Urinary bladder (tissue), 4 donors: Measurements from ENCODE around the gene GPBP1L1. TPM values are rescaled to one million over a fixed set of nuclear protein-coding genes. Genes with fewer than 3 reads are reported as not detected.
"Not testable (repeated sequence)": the region's sequence is repeated elsewhere in the genome, so short reads cannot be mapped to it uniquely, and the experiment has no call there.

Experiments
- DNase-seq: peaks from one replicate; pipeline ENCODE4 v3.0.0-alpha.2; 2015; ENCODE audit errors: extremely low spot score
- H3K27ac ChIP-seq: one replicate; pipeline ENCODE4 v1.5.1; 2013; ENCODE audit warnings: low read depth, mild to moderate bottlenecking, moderate library complexity
- H3K36me3 ChIP-seq: one replicate; pipeline ENCODE4 v1.6.1; 2013; ENCODE audit warnings: mild to moderate bottlenecking, moderate library complexity; ENCODE audit not compliant: insufficient read depth
- H3K4me1 ChIP-seq: one replicate; pipeline ENCODE4 v1.6.1; 2013; ENCODE audit warnings: mild to moderate bottlenecking, moderate library complexity; ENCODE audit not compliant: insufficient read depth
- H3K4me3 ChIP-seq: one replicate; pipeline ENCODE4 v1.5.1; 2013; ENCODE audit warnings: low read depth, low read length
- WGBS: extraction: QIAGEN DNeasy Blood & Tissue Kit; methylation state at CpG from one replicate; pipeline ENCODE4 v1.1.7; 2013; 5-methylcytosine and 5-hydroxymethylcytosine counted together
- polyA plus RNA-seq: library from polyadenylated mRNA; stranded (reverse); fragments of 200-250 nt; gene quantifications from one replicate; pipeline ENCODE4 v1.2.3, GENCODE V29; 2013
- total RNA-seq: library from RNA; depleted of rRNA; stranded (reverse); fragments of >200 nt; gene quantifications from one replicate; pipeline ENCODE4 v1.2.3, GENCODE V29; 2014
- donor health status: healthy with polysubstance abuse.
- donor health status: healthy.

The GPBP1L1 gene
- total and polyA plus RNA-seq, 2 donors = 55.3 to 120 TPM

- no peak overlapping the region for H3K4me3 ChIP-seq
- H3K4me1 ChIP-seq = no peaks in the 10 kb centered on the region
- DNase-seq = no peak
- H3K27ac ChIP-seq = no peak overlapping the region
- H3K36me3 ChIP-seq = peaks cover 16% of the 10 kb centered on the region
- 77% methylated on average over 8 of the region's 8 CpGs for WGBS
Measured at GRCh38 chr1:45612941-45613579, 73.3 kb downstream of the GPBP1L1 start.

GRCh38 chr1:45610589-45611226 is 75.6 kb downstream of the GPBP1L1 start:
- Histone ChIP-seq H3K4me1 (no peaks in the 10 kb centered on the region), H3K36me3 (peaks cover 14% of the 10 kb centered on the region), H3K27ac (no peak overlapping the region), H3K4me3 (no peak overlapping the region)
- no peak for DNase-seq
- 95% methylated on average over 10 of the region's 10 CpGs for WGBS

- WGBS = 79% methylated on average over 5 of the region's 5 CpGs
- no peak for DNase-seq
- Histone ChIP-seq H3K36me3 (peaks cover 13% of the 10 kb centered on the region), H3K4me3 (no peak overlapping the region), H3K27ac (no peak overlapping the region), H3K4me1 (no peaks in the 10 kb centered on the region)
Measured at GRCh38 chr1:45608175-45609156, 77.9 kb downstream of the GPBP1L1 start.

- no peak overlapping the region for H3K4me3 ChIP-seq
- peaks cover 13% of the 10 kb centered on the region for H3K36me3 ChIP-seq
- no peaks in the 10 kb centered on the region for H3K4me1 ChIP-seq
- 75% methylated on average over 6 of the region's 6 CpGs for WGBS
- no peak overlapping the region for H3K27ac ChIP-seq
- DNase-seq = no peak
Measured at GRCh38 chr1:45607404-45608074, 78.8 kb downstream of the GPBP1L1 start.

- Histone ChIP-seq H3K4me3 (no peak overlapping the region), H3K27ac (no peak overlapping the region), H3K4me1 (no peaks in the 10 kb centered on the region), H3K36me3 (peaks cover 8% of the 10 kb centered on the region)
- 96% methylated on average over 2 of the region's 2 CpGs for WGBS
- no peak for DNase-seq
Measured at GRCh38 chr1:45604239-45604638, 82.1 kb downstream of the GPBP1L1 start.

- WGBS = 97% methylated on average over 8 of the region's 8 CpGs
Measured at GRCh38 chr1:45596765-45597164, 89.6 kb downstream of the GPBP1L1 start.

GRCh38 chr1:45594412-45594811 is 91.9 kb downstream of the GPBP1L1 start:
- 93% methylated on average over 4 of the region's 4 CpGs for WGBS
- no peaks in the 10 kb centered on the region for H3K4me1 ChIP-seq
- no peak for DNase-seq
- H3K27ac ChIP-seq = no peak overlapping the region
- H3K4me3 ChIP-seq = no peak overlapping the region
- no peaks in the 10 kb centered on the region for H3K36me3 ChIP-seq

More at GRCh38 chr1:45596765-45597164, 89.6 kb downstream of the GPBP1L1 start:
- H3K4me3 ChIP-seq, H3K4me1 ChIP-seq, DNase-seq, H3K36me3 ChIP-seq, H3K27ac ChIP-seq: not testable (repeated sequence)

GRCh38 chr1:45589861-45590260 is 96.5 kb downstream of the GPBP1L1 start:
- Histone ChIP-seq H3K4me3 (no peak overlapping the region), H3K36me3 (no peaks in the 10 kb centered on the region), H3K27ac (no peak overlapping the region), H3K4me1 (no peaks in the 10 kb centered on the region)
- WGBS = 54% methylated on average over 1 of the region's 1 CpG
- no peak for DNase-seq

- no peak overlapping the region for H3K27ac ChIP-seq
- DNase-seq = no peak
- H3K4me1 ChIP-seq = no peaks in the 10 kb centered on the region
Measured at GRCh38 chr1:45586769-45587168, 99.6 kb downstream of the GPBP1L1 start.

GRCh38 chr1:45585496-45586075 is 100.7 kb downstream of the GPBP1L1 start:
- 31% methylated on average over 7 of the region's 7 CpGs for WGBS
- H3K4me3 ChIP-seq = peak overlapping the region; percentile 84
- H3K27ac ChIP-seq = no peak overlapping the region
- H3K4me1 ChIP-seq = no peaks in the 10 kb centered on the region
- no peaks in the 10 kb centered on the region for H3K36me3 ChIP-seq
- DNase-seq = no peak

More at GRCh38 chr1:45586769-45587168, 99.6 kb downstream of the GPBP1L1 start:
- Histone ChIP-seq H3K4me3 (no peak overlapping the region), H3K36me3 (no peaks in the 10 kb centered on the region)
- 76% methylated on average over 4 of the region's 4 CpGs for WGBS

- Histone ChIP-seq H3K36me3 (no peaks in the 10 kb centered on the region), H3K4me3 (peak overlapping the region; percentile 84), H3K27ac (no peak overlapping the region), H3K4me1 (no peaks in the 10 kb centered on the region)
- 3% methylated on average over 5 of the region's 5 CpGs for WGBS
- DNase-seq = no peak
Measured at GRCh38 chr1:45585110-45585426, 101.3 kb downstream of the GPBP1L1 start.

GRCh38 chr1:45584351-45585109 is 101.8 kb downstream of the GPBP1L1 start:
- peak overlapping the region; percentile 84 for H3K4me3 ChIP-seq
- DNase-seq = peak; percentile 77
- WGBS = under 1% methylated on average over 59 of the region's 59 CpGs
- H3K4me1 ChIP-seq = no peaks in the 10 kb centered on the region
- no peaks in the 10 kb centered on the region for H3K36me3 ChIP-seq
- peak overlapping the region; percentile 89 for H3K27ac ChIP-seq
